WTC11 (cell line): ENCODE measurements around the gene ZNF688. TPM values are rescaled to one million over a fixed set of nuclear protein-coding genes. Genes with fewer than 3 reads are reported as not detected.

Experiments used
- ATAC-seq: fragments of 200-7000 bp; cut with Tn5 transposase; 2 replicates; pipeline ENCODE4 v1.10.0; 2021; ENCODE audit warnings: mild to moderate bottlenecking, moderate library complexity
- CTCF ChIA-PET: fragments of 300-600 bp; sonication (Branson Sonifier 250); formaldehyde crosslinking; loops from one replicate; lab custom pipeline; 2021; ENCODE audit warnings: antibody characterized with exemption; lab: Charles Lee
- POLR2A ChIA-PET: fragments of 350-600 bp; sonication (Branson Sonifier 250); formaldehyde crosslinking; loops from one replicate; lab custom pipeline; 2021; ENCODE audit warnings: antibody characterized with exemption; lab: Charles Lee
- DNase-seq: peaks from one replicate; pipeline ENCODE4 v3.0.0; 2021; ENCODE audit warnings: low spot score
- H3K27ac Mint-ChIP-seq: 2 replicates; pipeline ENCODE4 v1.8.0; 2021; ENCODE audit warnings: mixed read lengths
- H3K27me3 Mint-ChIP-seq: 2 replicates; pipeline ENCODE4 v1.8.0; 2021; ENCODE audit warnings: low read depth, mild to moderate bottlenecking, moderate library complexity, mixed read lengths
- H3K36me3 Mint-ChIP-seq: 2 replicates; pipeline ENCODE4 v1.8.0; 2021; ENCODE audit warnings: mixed read lengths
- H3K4me1 Mint-ChIP-seq: 2 replicates; pipeline ENCODE4 v1.8.0; 2022; ENCODE audit warnings: mixed read lengths
- H3K4me3 Mint-ChIP-seq: 2 replicates; pipeline ENCODE4 v1.8.0; 2021; ENCODE audit warnings: mild to moderate bottlenecking, moderate library complexity, mixed read lengths
- H3K9me3 Mint-ChIP-seq: 2 replicates; pipeline ENCODE4 v1.8.0; 2021; ENCODE audit warnings: mixed read lengths
- AFF4 ChIP-seq: sonication (generic); formaldehyde crosslinking; IDR thresholded peaks from 2 replicates; pipeline ENCODE4 v1.8.1; 2023; ENCODE audit warnings: mild to moderate bottlenecking, missing genetic modification reagents, borderline replicate concordance
- ATF2 ChIP-seq: sonication (generic); formaldehyde crosslinking; IDR thresholded peaks from 2 replicates; pipeline ENCODE4 v1.8.1; 2022; ENCODE audit warnings: low read depth, missing genetic modification reagents, borderline replicate concordance
- CDX4 ChIP-seq: fragments of 250-450 bp; sonication (Bioruptor Pico); IDR thresholded peaks from 2 replicates; pipeline ENCODE4 v1.9.0; 2021; ENCODE audit warnings: moderate library complexity, mild to moderate bottlenecking, inconsistent platforms, borderline replicate concordance
- ELF4 ChIP-seq: sonication (generic); formaldehyde crosslinking; IDR thresholded peaks from 2 replicates; pipeline ENCODE4 v1.8.1; 2022; ENCODE audit warnings: low read depth, mild to moderate bottlenecking, moderate library complexity, missing genetic modification reagents
- EMX1 ChIP-seq: fragments of 250-450 bp; sonication (Bioruptor Pico); IDR thresholded peaks from 2 replicates; pipeline ENCODE4 v1.8.0; 2021; ENCODE audit warnings: mild to moderate bottlenecking
- ERG ChIP-seq: fragments of 250-450 bp; sonication (Bioruptor Pico); IDR thresholded peaks from 2 replicates; pipeline ENCODE4 v1.8.0; 2021; ENCODE audit warnings: mild to moderate bottlenecking
- ETV6 ChIP-seq: sonication (generic); formaldehyde crosslinking; IDR thresholded peaks from 2 replicates; pipeline ENCODE4 v1.8.1; 2022; ENCODE audit warnings: mild to moderate bottlenecking, missing genetic modification reagents
- FOXP4 ChIP-seq: sonication (generic); formaldehyde crosslinking; IDR thresholded peaks from 2 replicates; pipeline ENCODE4 v1.8.0; 2022; ENCODE audit warnings: mild to moderate bottlenecking, missing genetic modification reagents
- GABPB1 ChIP-seq: sonication (generic); formaldehyde crosslinking; IDR thresholded peaks from 2 replicates; pipeline ENCODE4 v1.8.1; 2023; ENCODE audit warnings: mild to moderate bottlenecking, missing genetic modification reagents
- HMGXB4 ChIP-seq: sonication (generic); formaldehyde crosslinking; IDR thresholded peaks from 2 replicates; pipeline ENCODE4 v1.8.1; 2023; ENCODE audit warnings: mild to moderate bottlenecking, moderate library complexity, missing genetic modification reagents
- NFYB ChIP-seq: sonication (generic); formaldehyde crosslinking; conservative IDR thresholded peaks from 2 replicates; pipeline ENCODE4 v1.8.0; 2022; ENCODE audit warnings: low read depth, missing genetic modification reagents
- NR1H2 ChIP-seq: sonication (generic); formaldehyde crosslinking; IDR thresholded peaks from 2 replicates; pipeline ENCODE4 v1.9.0; 2021; ENCODE audit warnings: mild to moderate bottlenecking, moderate library complexity, missing genetic modification reagents
- RELA ChIP-seq: sonication (generic); formaldehyde crosslinking; IDR thresholded peaks from 2 replicates; pipeline ENCODE4 v1.8.1; 2022; ENCODE audit warnings: missing genetic modification reagents, mild to moderate bottlenecking, borderline replicate concordance
- SMAD4 ChIP-seq: sonication (generic); formaldehyde crosslinking; IDR thresholded peaks from 2 replicates; pipeline ENCODE4 v1.8.0; 2022; ENCODE audit warnings: mild to moderate bottlenecking, missing genetic modification reagents
- TCF7 ChIP-seq: sonication (generic); formaldehyde crosslinking; IDR thresholded peaks from 2 replicates; pipeline ENCODE4 v1.8.0; 2022; ENCODE audit warnings: mild to moderate bottlenecking, low read depth, missing genetic modification reagents, moderate library complexity
- TEAD4 ChIP-seq: sonication (generic); formaldehyde crosslinking; IDR thresholded peaks from 2 replicates; pipeline ENCODE4 v1.8.0; 2022; ENCODE audit warnings: mild to moderate bottlenecking, missing genetic modification reagents
- ZBTB43 ChIP-seq: sonication (generic); formaldehyde crosslinking; IDR thresholded peaks from 2 replicates; pipeline ENCODE4 v1.8.1; 2023; ENCODE audit warnings: mild to moderate bottlenecking, missing genetic modification reagents
- ZNF219 ChIP-seq: sonication (generic); formaldehyde crosslinking; IDR thresholded peaks from 2 replicates; pipeline ENCODE4 v1.8.0; 2023; ENCODE audit warnings: missing genetic modification reagents, mild to moderate bottlenecking, borderline replicate concordance
- ZNF263 ChIP-seq: sonication (generic); formaldehyde crosslinking; IDR thresholded peaks from 2 replicates; pipeline ENCODE4 v1.8.1; 2022; ENCODE audit warnings: low read depth, mild to moderate bottlenecking, moderate library complexity, missing genetic modification reagents
- ZSCAN18 ChIP-seq: fragments of 250-450 bp; sonication (Bioruptor Pico); IDR thresholded peaks from 2 replicates; pipeline ENCODE4 v2.1.2; 2022; ENCODE audit warnings: mild to moderate bottlenecking, moderate library complexity
- total RNA-seq: library from RNA; stranded (reverse); gene quantifications from 3 replicates; pipeline ENCODE4 v1.2.3, GENCODE V29; 2021

Gene ZNF688
- total RNA-seq, 1 experiment from 2014 or later, result 4.2 TPM

- ChIA-PET POLR2A (interaction anchor here (0.7 to 3.5 kb wide), 9 partner anchors 12 to 164 kb away, joined by 3 to 42 read pairs (median 4); partner anchors contain the start of genes DCTPP1, PRR14, ZNF48 and ZNF688), CTCF (interaction anchor here (0.6 to 2.8 kb wide), 16 partner anchors 9 to 447 kb away, joined by 3 to 39 read pairs (median 3); partner anchors contain the start of genes DCTPP1, ZNF688, ZNF689 and ZNF747)
- peaks cover 26% of the 10 kb centered on the region for H3K4me1 Mint-ChIP-seq
- H3K9me3 Mint-ChIP-seq, result no peaks in the 10 kb centered on the region
- ATAC-seq, result no peak
- peak overlapping the region; percentile 77 for H3K4me3 Mint-ChIP-seq
- H3K27ac Mint-ChIP-seq, result peak overlapping the region; percentile 98
- H3K36me3 Mint-ChIP-seq, result peaks cover 10% of the 10 kb centered on the region
- peaks cover 17% of the 10 kb centered on the region for H3K27me3 Mint-ChIP-seq
- DNase-seq, result no peak
- TF ChIP-seq TEAD4 (CRISPR knock-in tag) (no peak), TCF7 (CRISPR knock-in tag) (no peak), CDX4 (CRISPR knock-in tag) (no peak), FOXP4 (CRISPR knock-in tag) (no peak), SMAD4 (no peak), ZNF263 (CRISPR knock-in tag) (no peak), NR1H2 (no peak), RELA (CRISPR knock-in tag) (no peak), ETV6 (CRISPR knock-in tag) (no peak), AFF4 (CRISPR knock-in tag) (no peak), ELF4 (CRISPR knock-in tag) (no peak), NFYB (no peak), ATF2 (CRISPR knock-in tag) (no peak), ZNF219 (CRISPR knock-in tag) (no peak), GABPB1 (CRISPR knock-in tag) (0 out of 2 replicates have a peak, but pooled peaks have one; percentile 8), ZSCAN18 (no peak), HMGXB4 (no peak), ZBTB43 (no peak), EMX1 (CRISPR knock-in tag) (no peak), ERG (CRISPR knock-in tag) (0 out of 2 replicates have a peak, but pooled peaks have one; percentile 6)
Observed at GRCh38 chr16:30558789-30559377, 12.6 kb downstream of the ZNF688 start.
